ENCODE data around the gene ZDHHC24.

The ZDHHC24 gene

GRCh38 chr11:66473608-66474515, 72.0 kb downstream of the ZDHHC24 start:
- no peak for DNase-seq

GRCh38 chr11:66473167-66473566, 72.7 kb downstream of the ZDHHC24 start:
- no peak for DNase-seq

GRCh38 chr11:66472054-66472453, 73.8 kb downstream of the ZDHHC24 start:
- no peak for DNase-seq

- no peak for DNase-seq
These were observed 74.7 kb downstream of the ZDHHC24 start for GRCh38 chr11:66471142-66471541.

Data from hypothalamus (tissue), 51 donors.